ENCODE data around the gene EFNA2. TPM values are rescaled to one million over a fixed set of nuclear protein-coding genes. Genes with fewer than 3 reads are reported as not detected.

EFNA2 gene
- total and polyA plus RNA-seq, 2 of the 8 experiments (the other 6 are each of a cell fraction or from before 2014, with no cell fraction given), result 4.0 to 7.0 TPM

- TF ChIP-seq SP4 (IDR thresholded peaks at IDR 0.05; ENCODE audit: low read length) (no peak), GABPA (IDR thresholded peaks at IDR 0.05; ENCODE audit: borderline replicate concordance, insufficient read depth, low read length) (peak; percentile 46; the same call in 1 of the 2 replicates), CBX8 (IDR thresholded peaks at IDR 0.05; ENCODE audit: borderline replicate concordance, low read depth, low read length) (no peak), CREB1 (IDR thresholded peaks at IDR 0.05) (no peak), YY1 (IDR thresholded peaks at IDR 0.05; ENCODE audit: low read depth, low read length) (no peak), JUND (IDR thresholded peaks at IDR 0.05; ENCODE audit: low read length) (peak; percentile 100), POLR2A (IDR thresholded peaks at IDR 0.05; ENCODE audit: control extremely low read depth in 1 of 2, low read depth in 2 of 2, low read length in 2 of 2) (no peak), NANOG (IDR thresholded peaks at IDR 0.05; ENCODE audit: insufficient read depth, low read depth, low read length, poor library complexity, severe bottlenecking) (no peak), USF2 (IDR thresholded peaks at IDR 0.05; ENCODE audit: low read length) (no peak), JUN (IDR thresholded peaks at IDR 0.05; ENCODE audit: low read depth, low read length) (peak; percentile 99), SIX5 (IDR thresholded peaks at IDR 0.05; ENCODE audit: low read depth, low read length) (no peak), RXRA (IDR thresholded peaks at IDR 0.05; ENCODE audit: insufficient read depth, low read depth, low read length) (no peak), MAFK (IDR thresholded peaks at IDR 0.05; ENCODE audit: low read depth, low read length) (no peak), PHF8 (conservative IDR thresholded peaks at IDR 0.05; ENCODE audit: low read depth, low read length) (no peak), ASH2L (IDR thresholded peaks at IDR 0.05; ENCODE audit: low read length) (peak; percentile 52), BRCA1 (IDR thresholded peaks at IDR 0.05; ENCODE audit: low read depth, low read length) (no peak), SP1 (IDR thresholded peaks at IDR 0.05; ENCODE audit: low read depth, low read length) (0 out of 2 replicates have a peak, but pooled peaks have one; percentile 23), TBP (IDR thresholded peaks at IDR 0.05; ENCODE audit: low read depth, low read length) (no peak), RAD21 (IDR thresholded peaks at IDR 0.05 in 1 of 2, conservative IDR thresholded peaks at IDR 0.05 in 1 of 2; ENCODE audit: low read depth in 2 of 2, low read length in 2 of 2) (no peak), CBX5 (IDR thresholded peaks at IDR 0.05; ENCODE audit: low read depth, low read length) (no peak), NRF1 (IDR thresholded peaks at IDR 0.05; ENCODE audit: low read depth, low read length) (no peak), SUZ12 (IDR thresholded peaks at IDR 0.05; ENCODE audit: low read length) (no peak), MAX (IDR thresholded peaks at IDR 0.05) (no peak; the same call in 1 of the 2 replicates)
These were observed 20.7 kb upstream of the EFNA2 start (continued) for GRCh38 chr19:1264801-1265614.
